Parathyroid adenoma (tissue), 2 donors: ENCODE data around the gene MRTFB.

ENCODE experiments used
- H2AFZ ChIP-seq: fragments of 300-600 bp; sonication (generic); one replicate; pipeline ENCODE4 v1.7.0; 2017; ENCODE audit warnings: antibody characterized with exemption, mild to moderate bottlenecking
- H3K27ac ChIP-seq: fragments of 300-600 bp; sonication (generic); one replicate; pipeline ENCODE4 v1.7.0; 2017
- H3K27me3 ChIP-seq: fragments of 300-600 bp; sonication (generic); one replicate; pipeline ENCODE4 v1.7.0; 2017; ENCODE audit warnings: low read length; ENCODE audit not compliant: control insufficient read depth, insufficient read depth
- H3K36me3 ChIP-seq: fragments of 300-600 bp; sonication (generic); one replicate; pipeline ENCODE4 v1.7.0; 2017; ENCODE audit warnings: low read length; ENCODE audit not compliant: control insufficient read depth, insufficient read depth
- H3K4me1 ChIP-seq: fragments of 300-600 bp; sonication (generic); one replicate; pipeline ENCODE4 v1.7.0; 2017; ENCODE audit warnings: control low read depth
- H3K4me2 ChIP-seq: fragments of 300-600 bp; sonication (generic); one replicate; pipeline ENCODE4 v1.7.0; 2017; ENCODE audit warnings: low read length
- H3K4me3 ChIP-seq: fragments of 300-600 bp; sonication (generic); one replicate; pipeline ENCODE4 v1.7.0; 2017; ENCODE audit warnings: low read depth, low read length
- H3K79me2 ChIP-seq: fragments of 300-600 bp; sonication (generic); one replicate; pipeline ENCODE4 v1.7.0; 2017; ENCODE audit warnings: control low read depth
- H3K9ac ChIP-seq: fragments of 300-600 bp; sonication (generic); one replicate; pipeline ENCODE4 v1.7.0; 2017; ENCODE audit warnings: mild to moderate bottlenecking
- H3K9me3 ChIP-seq: fragments of 300-600 bp; sonication (generic); one replicate; pipeline ENCODE4 v1.7.0; 2017; ENCODE audit warnings: low read length; ENCODE audit not compliant: control insufficient read depth
- TF ChIP-seq, protein P1 (sequence below): fragments of 300-600 bp; sonication (generic); IDR thresholded peaks from one replicate; pipeline ENCODE4 v1.7.0; 2017; ENCODE audit warnings: antibody characterized with exemption, mild to moderate bottlenecking
- donor health status: primary hyperparathyroidism.

MRTFB gene

DNA sequence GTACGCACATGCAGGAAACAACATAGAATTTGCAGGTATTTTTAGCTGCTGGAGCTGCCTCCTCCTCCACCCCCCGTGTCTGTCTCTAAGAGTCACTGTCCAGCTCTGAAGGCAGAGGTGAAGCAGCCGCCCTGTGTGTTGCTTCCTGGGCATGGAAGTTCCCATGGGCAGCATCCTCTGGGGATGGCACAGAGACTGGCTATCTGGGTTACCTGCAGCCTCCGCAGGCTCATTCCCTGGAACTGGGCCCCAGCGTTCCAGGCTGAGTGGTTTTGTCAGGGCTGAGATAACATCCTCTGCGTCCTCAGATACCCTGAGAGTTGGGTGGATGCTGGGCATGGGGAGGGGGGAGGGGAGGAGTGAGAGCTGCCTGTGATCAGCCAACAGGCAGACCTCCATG, 41.5 kb upstream of the MRTFB start:
- H3K4me1 ChIP-seq: peaks cover 8% of the 10 kb centered on the region

DNA sequence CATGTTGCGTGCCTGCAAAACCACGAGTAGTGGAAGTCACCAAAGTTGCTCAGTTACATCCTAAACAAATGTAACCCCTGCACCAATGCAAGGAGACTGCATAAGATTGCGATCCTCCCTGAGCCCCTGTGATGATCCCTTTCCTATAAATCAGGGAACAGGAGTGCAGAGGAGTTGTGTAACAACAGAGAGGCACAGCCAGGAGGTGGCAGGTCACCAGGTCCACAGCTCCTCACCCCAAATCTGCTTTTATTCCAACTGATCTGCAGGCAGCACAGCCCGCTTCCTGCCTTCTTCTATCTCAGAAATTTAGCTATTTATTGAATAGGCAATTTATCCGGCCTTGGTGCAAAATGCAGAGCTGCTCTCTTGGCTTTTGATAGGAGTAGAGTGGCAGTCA, 36.0 kb upstream of the MRTFB start:
- no peak overlapping the region for H2AFZ ChIP-seq
- no peaks in the 10 kb centered on the region for H3K79me2 ChIP-seq
- H3K27me3 ChIP-seq: no peaks in the 10 kb centered on the region
- H3K4me1 ChIP-seq: peaks cover 2% of the 10 kb centered on the region
- no peak overlapping the region for H3K4me3 ChIP-seq
- H3K27ac ChIP-seq: no peak overlapping the region
- H3K36me3 ChIP-seq: no peaks in the 10 kb centered on the region
- H3K4me2 ChIP-seq: no peak overlapping the region
- TF ChIP-seq, protein P1, sequence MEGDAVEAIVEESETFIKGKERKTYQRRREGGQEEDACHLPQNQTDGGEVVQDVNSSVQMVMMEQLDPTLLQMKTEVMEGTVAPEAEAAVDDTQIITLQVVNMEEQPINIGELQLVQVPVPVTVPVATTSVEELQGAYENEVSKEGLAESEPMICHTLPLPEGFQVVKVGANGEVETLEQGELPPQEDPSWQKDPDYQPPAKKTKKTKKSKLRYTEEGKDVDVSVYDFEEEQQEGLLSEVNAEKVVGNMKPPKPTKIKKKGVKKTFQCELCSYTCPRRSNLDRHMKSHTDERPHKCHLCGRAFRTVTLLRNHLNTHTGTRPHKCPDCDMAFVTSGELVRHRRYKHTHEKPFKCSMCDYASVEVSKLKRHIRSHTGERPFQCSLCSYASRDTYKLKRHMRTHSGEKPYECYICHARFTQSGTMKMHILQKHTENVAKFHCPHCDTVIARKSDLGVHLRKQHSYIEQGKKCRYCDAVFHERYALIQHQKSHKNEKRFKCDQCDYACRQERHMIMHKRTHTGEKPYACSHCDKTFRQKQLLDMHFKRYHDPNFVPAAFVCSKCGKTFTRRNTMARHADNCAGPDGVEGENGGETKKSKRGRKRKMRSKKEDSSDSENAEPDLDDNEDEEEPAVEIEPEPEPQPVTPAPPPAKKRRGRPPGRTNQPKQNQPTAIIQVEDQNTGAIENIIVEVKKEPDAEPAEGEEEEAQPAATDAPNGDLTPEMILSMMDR: no peak
- H3K9ac ChIP-seq: no peak overlapping the region
- H3K9me3 ChIP-seq: no peaks in the 10 kb centered on the region

More for the DNA sequence above, 41.5 kb upstream of the MRTFB start:
- no peaks in the 10 kb centered on the region for H3K9me3 ChIP-seq
- TF ChIP-seq, protein P1: no peak
- H3K4me2 ChIP-seq: no peak overlapping the region
- H3K36me3 ChIP-seq: no peaks in the 10 kb centered on the region
- peak overlapping the region; percentile 13 for H2AFZ ChIP-seq
- H3K9ac ChIP-seq: no peak overlapping the region
- H3K27ac ChIP-seq: no peak overlapping the region
- H3K27me3 ChIP-seq: no peaks in the 10 kb centered on the region
- no peaks in the 10 kb centered on the region for H3K79me2 ChIP-seq
- H3K4me3 ChIP-seq: no peak overlapping the region

DNA sequence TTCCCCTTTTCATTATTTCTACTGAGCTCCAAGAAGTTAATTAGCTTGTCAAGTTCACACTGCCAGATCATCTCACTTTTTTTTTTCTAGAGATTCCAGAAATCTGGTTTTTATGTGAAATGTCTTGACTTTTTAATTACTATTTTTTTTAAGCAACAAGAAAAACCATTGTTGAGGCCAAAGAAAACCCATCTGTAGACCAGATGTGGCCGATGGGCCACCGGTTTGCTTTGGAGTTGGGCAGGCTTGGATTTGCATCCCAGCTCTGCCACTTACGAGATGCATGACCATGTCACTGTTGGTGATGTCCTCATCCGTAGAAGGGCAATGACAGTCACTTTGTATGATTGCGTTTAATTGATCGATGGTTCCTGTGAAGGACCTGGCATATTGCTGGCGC, 34.2 kb upstream of the MRTFB start:
- TF ChIP-seq, protein P1: no peak
- Histone ChIP-seq H3K27me3 (no peaks in the 10 kb centered on the region), H3K4me3 (no peak overlapping the region), H3K9me3 (no peaks in the 10 kb centered on the region), H2AFZ (no peak overlapping the region), H3K4me1 (no peaks in the 10 kb centered on the region), H3K79me2 (no peaks in the 10 kb centered on the region), H3K36me3 (no peaks in the 10 kb centered on the region), H3K4me2 (no peak overlapping the region), H3K27ac (no peak overlapping the region), H3K9ac (no peak overlapping the region)

DNA sequence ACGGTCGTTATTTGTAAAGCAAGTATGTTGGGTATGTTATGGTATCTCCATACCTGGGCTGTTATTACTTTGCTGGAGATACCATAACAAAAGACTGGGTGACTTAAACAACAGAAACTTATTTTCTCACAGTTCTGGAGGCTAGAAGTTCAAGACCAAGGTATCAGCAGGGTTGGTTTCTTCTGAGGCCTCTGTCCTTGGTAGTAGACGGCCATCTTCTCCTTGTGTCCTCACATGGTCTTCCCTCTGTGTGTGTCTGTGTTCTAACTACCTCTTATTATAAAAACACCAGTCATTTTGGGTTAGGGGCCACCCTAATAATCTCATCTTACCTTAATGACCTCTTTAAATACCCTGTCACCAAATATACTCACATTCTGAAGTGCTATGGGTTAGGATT, 33.2 kb upstream of the MRTFB start:
- TF ChIP-seq, protein P1: no peak
- H3K9ac ChIP-seq: no peak overlapping the region
- no peak overlapping the region for H2AFZ ChIP-seq
- H3K4me2 ChIP-seq: no peak overlapping the region
- no peak overlapping the region for H3K4me3 ChIP-seq
- no peaks in the 10 kb centered on the region for H3K79me2 ChIP-seq
- H3K4me1 ChIP-seq: no peaks in the 10 kb centered on the region
- H3K36me3 ChIP-seq: no peaks in the 10 kb centered on the region
- H3K27me3 ChIP-seq: no peaks in the 10 kb centered on the region
- no peaks in the 10 kb centered on the region for H3K9me3 ChIP-seq
- H3K27ac ChIP-seq: no peak overlapping the region

DNA sequence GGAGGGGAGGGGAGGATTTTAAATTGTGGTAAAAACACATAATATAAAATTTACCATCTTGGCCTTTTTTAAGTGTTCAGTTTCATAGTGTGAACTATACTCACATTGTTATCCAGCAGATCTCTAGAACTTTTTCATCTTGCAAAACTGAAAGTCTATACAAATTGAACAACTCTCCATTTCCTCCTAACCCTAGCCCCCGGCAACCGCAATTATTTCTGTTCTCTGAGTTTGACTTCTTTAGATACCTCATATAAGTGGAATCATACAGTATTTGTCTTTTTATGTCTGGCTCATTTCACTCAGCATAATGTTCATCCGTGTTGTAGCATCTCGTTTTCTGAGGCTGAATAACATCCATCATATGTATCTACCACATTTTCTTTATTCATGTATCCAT, 30.0 kb upstream of the MRTFB start:
- Histone ChIP-seq H3K27me3 (no peaks in the 10 kb centered on the region), H3K4me3 (no peak overlapping the region), H3K4me2 (no peak overlapping the region), H3K9me3 (no peaks in the 10 kb centered on the region), H3K4me1 (no peaks in the 10 kb centered on the region), H3K36me3 (no peaks in the 10 kb centered on the region), H3K27ac (no peak overlapping the region), H3K79me2 (no peaks in the 10 kb centered on the region), H2AFZ (no peak overlapping the region), H3K9ac (no peak overlapping the region)
- TF ChIP-seq, protein P1: no peak
